ENCODE measurements around the gene SLC39A11. TPM values are rescaled to one million over a fixed set of nuclear protein-coding genes. Genes with fewer than 3 reads are reported as not detected.

The SLC39A11 gene
- total RNA-seq, 1 experiment from 2014 or later = 18.9 TPM

GRCh38 chr17:72609501-72609900 is 483.0 kb downstream of the SLC39A11 start (continued):
- TF ChIP-seq ZBTB43 (CRISPR knock-in tag; IDR thresholded peaks at IDR 0.05) (no peak), USF2 (CRISPR knock-in tag; IDR thresholded peaks at IDR 0.05) (no peak), E2F4 (CRISPR knock-in tag; IDR thresholded peaks at IDR 0.05; ENCODE audit: borderline replicate concordance, low read depth) (no peak), NFE2L1 (CRISPR knock-in tag; IDR thresholded peaks at IDR 0.05) (no peak)

GRCh38 chr17:72608436-72608835 is 484.1 kb downstream of the SLC39A11 start:
- H3K27ac Mint-ChIP-seq = no peak overlapping the region

More at GRCh38 chr17:72608436-72608835, 484.1 kb downstream of the SLC39A11 start:
- CTCF ChIA-PET = no interaction called here
- TF ChIP-seq ZNF396 (CRISPR knock-in tag; IDR thresholded peaks at IDR 0.05; ENCODE audit: borderline replicate concordance) (no peak), PREB (CRISPR knock-in tag; IDR thresholded peaks at IDR 0.05; ENCODE audit: borderline replicate concordance) (no peak), ZMAT4 (CRISPR knock-in tag; IDR thresholded peaks at IDR 0.05) (no peak), IRF1 (CRISPR knock-in tag; IDR thresholded peaks at IDR 0.05) (no peak), PRDM15 (CRISPR knock-in tag; IDR thresholded peaks at IDR 0.05) (no peak), EMX1 (CRISPR knock-in tag; IDR thresholded peaks at IDR 0.05) (no peak), ZNF317 (CRISPR knock-in tag; IDR thresholded peaks at IDR 0.05; ENCODE audit: borderline replicate concordance, low read depth) (no peak), CTCF (IDR thresholded peaks at IDR 0.05) (no peak), ZNF512 (CRISPR knock-in tag; IDR thresholded peaks at IDR 0.05; ENCODE audit: borderline replicate concordance) (no peak), ZNF532 (CRISPR knock-in tag; IDR thresholded peaks at IDR 0.05; ENCODE audit: borderline replicate concordance) (no peak)
- DNase-seq (ENCODE audit: low spot score) = no peak
- H3K4me3 Mint-ChIP-seq = no peak overlapping the region
- H3K36me3 Mint-ChIP-seq = no peaks in the 10 kb centered on the region
- peaks cover 15% of the 10 kb centered on the region for H3K9me3 Mint-ChIP-seq
- ATAC-seq = no peak
- POLR2A ChIA-PET = no interaction called here
- H3K4me1 Mint-ChIP-seq = peaks cover 15% of the 10 kb centered on the region
- peaks cover 3% of the 10 kb centered on the region; the same call in 1 of the 2 replicates for H3K27me3 Mint-ChIP-seq (ENCODE audit: low read depth)
